Measurements from ENCODE around the gene C9orf152.
"Not testable (repeated sequence)": the region's sequence is repeated elsewhere in the genome, so short reads cannot be mapped to it uniquely, and the experiment has no call there.

The C9orf152 gene

GRCh38 chr9:110214586-110215355 lies 6.8 kb upstream of the C9orf152 start:
- DNase-seq (ENCODE audit: low read depth), result no peak

- no peak for DNase-seq (ENCODE audit: low read depth)
Measured at GRCh38 chr9:110214090-110214489, 6.1 kb upstream of the C9orf152 start.

GRCh38 chr9:110213413-110214044 lies 5.6 kb upstream of the C9orf152 start:
- no peak for DNase-seq (ENCODE audit: low read depth)

- no peak for DNase-seq (ENCODE audit: low read depth)
Measured at GRCh38 chr9:110207071-110207641, 803 bp downstream of the C9orf152 start.

DNA sequence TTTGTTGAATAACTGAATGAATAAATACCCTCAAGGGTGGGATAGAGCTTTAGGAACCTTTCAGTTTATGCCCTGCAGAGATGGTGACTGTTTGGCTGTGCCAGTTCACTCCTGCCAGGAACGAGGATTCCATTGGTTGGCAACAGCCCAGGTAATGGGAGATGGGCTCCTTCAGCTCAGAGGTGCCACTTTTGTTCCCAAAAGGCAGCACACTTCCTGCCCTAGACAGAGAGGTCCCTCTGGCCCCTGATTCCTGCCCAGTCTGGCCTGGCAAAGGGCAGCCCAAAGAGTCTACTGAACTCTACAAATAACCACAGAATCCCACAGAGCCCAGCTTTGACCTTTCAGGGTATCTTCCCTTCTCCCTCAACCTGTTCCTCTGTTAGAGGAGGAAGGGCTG lies 1.6 kb downstream of the C9orf152 start:
- no peak for DNase-seq (ENCODE audit: low read depth)

- not testable (repeated sequence) for DNase-seq (ENCODE audit: low read depth)
Measured at GRCh38 chr9:110205612-110206011, 2.3 kb downstream of the C9orf152 start.

- DNase-seq (ENCODE audit: low read depth), result no peak
Measured at GRCh38 chr9:110202232-110202631, 5.7 kb downstream of the C9orf152 start.

GRCh38 chr9:110199643-110200042 lies 8.3 kb downstream of the C9orf152 start:
- no peak for DNase-seq (ENCODE audit: low read depth)

DNA sequence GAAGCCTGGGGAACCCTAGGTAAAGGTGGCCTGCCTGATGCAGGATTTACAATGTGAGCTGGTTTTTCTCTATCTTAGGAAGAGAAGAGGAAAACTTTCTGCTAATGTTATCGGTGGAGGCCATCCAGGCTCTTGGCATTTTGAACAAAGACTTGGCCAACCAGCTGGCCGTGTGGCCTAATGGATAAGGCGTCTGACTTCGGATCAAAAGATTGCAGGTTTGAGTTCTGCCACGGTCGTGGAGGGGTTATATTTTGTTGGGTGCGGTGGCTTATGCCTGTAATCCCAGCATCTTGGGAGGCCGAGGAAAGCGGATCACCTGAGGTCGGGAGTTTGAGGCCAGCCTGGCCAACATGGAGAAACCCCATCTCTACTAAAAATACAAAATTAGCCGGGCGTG lies 9.6 kb downstream of the C9orf152 start:
- no peak for DNase-seq (ENCODE audit: low read depth)

GRCh38 chr9:110197330-110198187 lies 10.4 kb downstream of the C9orf152 start:
- no peak for DNase-seq (ENCODE audit: low read depth)

- DNase-seq (ENCODE audit: low read depth), result not testable (repeated sequence)
Measured at GRCh38 chr9:110196084-110196499, 11.9 kb downstream of the C9orf152 start.

DNA sequence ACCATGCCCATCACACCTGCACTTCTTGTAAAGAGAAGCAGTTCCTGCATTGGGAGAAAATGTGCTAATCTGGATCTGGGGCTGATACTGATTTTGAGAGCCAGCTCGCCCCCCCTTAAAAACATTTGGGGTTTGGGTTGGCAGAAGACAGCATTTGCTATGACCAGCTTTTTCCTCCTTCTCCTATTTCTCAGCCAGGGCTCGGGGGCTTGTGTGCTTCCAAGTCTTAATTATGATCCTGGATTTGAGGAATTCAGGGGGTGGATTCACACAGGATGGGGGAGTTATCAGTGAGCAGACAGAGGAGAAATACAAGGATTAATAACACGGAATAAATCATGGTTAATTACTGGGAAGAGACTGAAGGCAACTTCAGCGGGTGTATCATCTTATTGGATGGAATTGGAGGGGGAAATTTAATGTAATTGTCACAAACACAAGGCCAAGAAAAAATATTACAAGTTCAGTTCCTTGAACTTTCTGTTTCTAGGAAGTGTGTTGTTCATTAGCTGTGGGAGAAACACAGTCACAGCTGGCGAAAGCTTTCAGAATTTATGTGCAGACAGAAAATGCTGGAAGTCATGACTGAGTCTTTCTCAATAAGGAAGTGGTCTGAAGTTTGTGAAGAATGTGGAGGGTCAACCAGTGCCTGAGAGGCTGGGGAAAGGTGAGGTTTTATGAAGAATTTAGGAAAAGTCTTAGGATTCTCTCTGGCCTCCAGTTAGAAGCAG lies 15.3 kb downstream of the C9orf152 start:
- DNase-seq (ENCODE audit: low read depth), result peak; percentile 75

DNA sequence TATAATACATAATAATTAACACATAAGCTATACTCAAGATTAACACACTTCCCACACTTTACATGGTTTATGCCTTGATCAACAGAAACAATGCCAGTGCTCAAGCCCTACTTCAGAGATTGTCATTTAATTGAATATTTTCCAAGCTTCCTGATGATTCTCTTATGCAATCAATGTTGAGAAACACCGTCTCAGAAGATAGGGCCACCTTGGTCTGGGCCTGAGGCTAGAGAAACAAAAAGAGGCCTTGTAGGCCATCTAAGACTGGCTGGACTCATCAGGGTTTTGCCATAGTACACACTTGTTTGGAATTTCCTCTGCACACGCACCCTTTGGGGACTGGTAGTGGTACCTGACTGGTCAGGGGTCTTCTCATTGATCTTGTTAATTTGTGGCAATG lies 16.3 kb downstream of the C9orf152 start:
- DNase-seq (ENCODE audit: low read depth), result no peak

DNA sequence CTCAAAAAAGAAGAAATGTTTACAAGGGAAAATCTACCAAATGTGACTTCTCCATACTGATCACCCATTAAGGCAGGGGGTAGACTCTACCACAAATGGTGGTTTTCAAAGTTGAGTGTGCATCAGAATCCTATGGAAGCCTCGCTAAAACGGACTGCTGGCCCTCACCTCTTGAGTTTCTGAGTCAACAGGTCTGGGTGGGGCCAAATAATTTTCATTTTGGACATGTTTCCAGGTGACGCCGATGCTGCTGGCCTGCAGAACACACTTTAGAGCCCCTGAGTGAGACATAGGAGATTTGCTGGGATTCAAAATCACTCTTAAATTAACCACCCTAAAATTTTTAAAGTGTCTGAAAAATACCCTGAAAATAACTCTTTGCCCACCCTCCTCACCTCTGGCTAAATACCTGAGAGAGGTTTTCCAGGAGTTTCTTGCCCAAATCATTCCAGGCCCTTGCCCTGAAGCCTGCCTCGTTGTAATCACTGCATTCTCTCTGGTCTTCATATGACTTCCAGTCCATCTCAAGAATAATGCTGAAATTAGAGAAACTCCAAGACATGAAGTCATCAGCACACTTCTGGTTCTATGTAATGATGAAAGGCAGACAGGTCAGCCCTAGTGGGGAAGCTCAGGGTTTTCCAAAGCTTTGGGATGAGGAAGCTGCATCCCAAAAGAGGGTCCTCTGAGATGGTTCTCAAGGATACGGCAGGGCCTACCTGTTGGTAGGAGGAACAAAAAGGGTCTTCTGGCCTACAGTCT lies 18.2 kb downstream of the C9orf152 start:
- no peak for DNase-seq (ENCODE audit: low read depth)

DNA sequence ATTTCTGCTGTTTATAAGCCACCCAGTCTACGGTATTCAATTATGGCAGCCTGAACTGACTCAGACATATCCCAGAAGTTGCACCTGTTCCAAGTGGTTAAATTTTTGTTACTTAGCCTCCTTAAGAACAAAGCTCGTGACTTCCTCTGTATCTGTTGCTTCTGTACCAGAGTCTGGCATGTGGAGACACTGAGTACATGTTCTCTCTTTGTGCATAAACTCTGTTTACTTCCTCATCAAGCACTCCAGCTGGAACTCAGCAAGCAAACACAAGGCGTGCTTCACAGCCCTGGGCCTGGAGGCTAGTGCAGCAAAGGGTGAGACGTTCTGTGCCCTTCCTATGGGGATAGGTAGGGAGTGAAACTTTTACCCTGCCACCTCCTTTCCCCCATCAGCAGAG lies 19.0 kb downstream of the C9orf152 start:
- DNase-seq (ENCODE audit: low read depth), result no peak

DNA sequence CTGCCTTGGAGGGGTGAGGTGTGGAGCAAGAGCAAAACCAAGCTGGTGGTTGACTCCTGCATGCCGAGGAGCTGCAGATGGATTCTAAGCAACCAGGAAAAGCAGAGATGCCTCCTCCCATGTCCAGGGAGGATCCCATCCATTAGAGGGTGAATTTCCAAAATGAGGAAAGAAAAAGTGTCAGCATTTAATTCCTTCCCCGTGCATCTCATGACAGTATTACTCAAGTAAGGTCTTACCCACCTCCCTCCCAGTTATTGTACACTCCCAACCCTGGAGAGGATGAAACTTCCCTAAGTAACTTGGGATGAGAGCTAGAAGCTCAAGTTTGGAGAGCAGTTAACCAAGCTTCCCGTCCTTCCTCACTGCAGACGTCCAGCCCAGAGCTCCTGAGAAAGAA lies 19.9 kb downstream of the C9orf152 start:
- no peak for DNase-seq (ENCODE audit: low read depth)

- no peak for DNase-seq (ENCODE audit: low read depth)
Measured at GRCh38 chr9:110187126-110187525, 20.8 kb downstream of the C9orf152 start.

DNA sequence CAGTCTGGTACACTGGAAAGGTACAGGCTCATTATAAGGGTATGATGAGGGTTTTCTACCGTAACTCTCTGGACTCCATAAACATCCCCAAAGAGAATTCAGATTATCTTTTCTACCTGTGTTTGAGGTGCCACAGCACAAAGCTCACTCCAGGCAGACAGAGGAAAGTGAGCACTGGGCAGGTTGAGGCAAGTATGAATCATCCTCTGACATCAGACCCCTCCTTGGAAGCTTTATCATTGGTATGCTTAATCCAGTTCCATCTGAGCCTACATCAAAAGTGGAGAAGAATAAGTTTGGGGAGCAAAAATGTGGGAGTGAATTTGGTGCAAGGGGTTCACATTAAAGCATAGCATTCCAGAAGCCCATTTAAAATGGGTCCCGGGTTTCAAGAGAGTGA lies 21.7 kb downstream of the C9orf152 start:
- no peak for DNase-seq (ENCODE audit: low read depth)

- DNase-seq (ENCODE audit: low read depth), result no peak
Measured at GRCh38 chr9:110185806-110186205, 22.2 kb downstream of the C9orf152 start.

GRCh38 chr9:110183208-110184145 lies 24.5 kb downstream of the C9orf152 start:
- DNase-seq (ENCODE audit: low read depth), result peak; percentile 55
